Keratinocyte (primary cell): Measurements from ENCODE around the gene NFYC. TPM values are rescaled to one million over a fixed set of nuclear protein-coding genes. Genes with fewer than 3 reads are reported as not detected.

ENCODE experiments used
- DNase-seq: peaks from one replicate; pipeline ENCODE4 v3.0.0-alpha.2; 2011; ENCODE audit warnings: low read depth, missing footprints, low spot score
- FAIRE-seq: peaks from 2 replicates; lab custom pipeline; 2011; peaks lifted over from hg19 to GRCh38; lab: Jason Lieb, UNC
- H2AFZ ChIP-seq: 2 replicates; pipeline ENCODE4 v1.6.0; 2012; ENCODE audit warnings: low read length, control low read depth, inconsistent platforms; ENCODE audit not compliant: control insufficient read depth
- H3K27ac ChIP-seq: 2 replicates; pipeline ENCODE4 v1.5.1; 2011; ENCODE audit warnings: low read length; ENCODE audit not compliant: control insufficient read depth, insufficient read depth
- H3K27me3 ChIP-seq: 3 replicates; pipeline ENCODE4 v1.6.0; 2011; ENCODE audit warnings: low read length; ENCODE audit not compliant: control insufficient read depth, insufficient read depth; ENCODE audit errors: extremely low read depth
- H3K36me3 ChIP-seq, 2 experiments: 2 replicates in 1 of 2; 3 replicates in 1 of 2; pipeline ENCODE4 v1.5.1; 2011; ENCODE audit warnings: low read length in 2 of 2, mild to moderate bottlenecking in 1 of 2; ENCODE audit not compliant: control insufficient read depth in 2 of 2, insufficient read depth in 2 of 2; ENCODE audit errors: extremely low read depth in 1 of 2
- H3K4me1 ChIP-seq: 3 replicates; pipeline ENCODE4 v1.5.1; 2011; ENCODE audit warnings: low read length; ENCODE audit not compliant: control insufficient read depth, insufficient read depth; ENCODE audit errors: extremely low read depth
- H3K4me2 ChIP-seq: 3 replicates; pipeline ENCODE4 v1.6.0; 2011; ENCODE audit warnings: low read depth, low read length; ENCODE audit not compliant: control insufficient read depth, insufficient read depth; ENCODE audit errors: extremely low read depth
- H3K4me3 ChIP-seq, 3 experiments: fragments of 200-600 bp in 1 of 3; sonication (generic) in 1 of 3; 2 replicates in 2 of 3; 3 replicates in 1 of 3; pipeline ENCODE4 v1.5.1; 2011 to 2016; ENCODE audit warnings: low read length in 3 of 3, mild to moderate bottlenecking in 3 of 3, control low read depth in 2 of 3, inconsistent platforms in 1 of 3, low read depth in 1 of 3, mixed read lengths in 1 of 3, mixed run types in 1 of 3, moderate library complexity in 1 of 3; ENCODE audit not compliant: control insufficient read depth in 2 of 3, insufficient read depth in 2 of 3; ENCODE audit errors: extremely low read depth in 1 of 3
- H3K79me2 ChIP-seq: 2 replicates; pipeline ENCODE4 v1.6.0; 2012; ENCODE audit warnings: low read length; ENCODE audit not compliant: control insufficient read depth, insufficient read depth
- H3K9ac ChIP-seq: 3 replicates; pipeline ENCODE4 v1.6.0; 2011; ENCODE audit warnings: low read length; ENCODE audit not compliant: control insufficient read depth, insufficient read depth; ENCODE audit errors: extremely low read depth
- H3K9me1 ChIP-seq: 3 replicates; pipeline ENCODE4 v1.6.0; 2011; ENCODE audit warnings: low read length; ENCODE audit not compliant: control insufficient read depth, insufficient read depth; ENCODE audit errors: extremely low read depth
- H3K9me3 ChIP-seq: 2 replicates; pipeline ENCODE4 v1.5.1; 2012; ENCODE audit warnings: low read depth, low read length; ENCODE audit not compliant: control insufficient read depth
- H4K20me1 ChIP-seq: 3 replicates; pipeline ENCODE4 v1.6.0; 2011; ENCODE audit warnings: low read length; ENCODE audit not compliant: control insufficient read depth, insufficient read depth; ENCODE audit errors: extremely low read depth
- EZH2 ChIP-seq: IDR thresholded peaks from one replicate; pipeline ENCODE4 v1.6.1; 2012; ENCODE audit warnings: inconsistent platforms, mild to moderate bottlenecking, low read length, moderate library complexity
- dilution Hi-C: fragments of 300-500 bp; cut with MboI; formaldehyde crosslinking; loops from one replicate; pipeline ENCODE4 v1.7.0; 2020; ENCODE audit warnings: low sequenced_read_pairs; ENCODE audit not compliant: extremely low pct_ligation_motif_present
- polyA plus RNA-seq, 5 experiments: library from polyadenylated mRNA; depleted of rRNA in 3 of 5; stranded (reverse) in 3 of 5; stranded (forward) in 1 of 5; unstranded in 1 of 5; fragments of >200 nt; gene quantifications; 1 replicate in 1 of 5; 2 replicates in 3 of 5; 3 replicates in 1 of 5; pipeline versions ENCODE4 v1.2.1 to v1.2.3, GENCODE V29; 2011 to 2012; ENCODE audit warnings: missing spikeins in 2 of 5, low read depth in 1 of 5, low replicate concordance in 1 of 5
- TF ChIP-seq, protein P1 (sequence below), 3 experiments: IDR thresholded peaks in 1 of 3; conservative IDR thresholded peaks in 1 of 3; optimal IDR thresholded peaks in 1 of 3; 2 replicates in 2 of 3; 3 replicates in 1 of 3; pipeline versions ENCODE3 to v1.5.1; 2011; ENCODE audit warnings: low read length in 3 of 3, mild to moderate bottlenecking in 3 of 3, moderate library complexity in 2 of 3, control low read depth in 1 of 3, inconsistent platforms in 1 of 3; ENCODE audit not compliant: insufficient read depth in 2 of 3; ENCODE audit errors: extremely low read depth in 1 of 3

Gene NFYC
- polyA plus RNA-seq, 1 donor (not counting 4 experiments of a cell fraction or from before 2014, with no cell fraction given) = 32.4 TPM

GRCh38 chr1:40802078-40802741 lies 110.7 kb downstream of the NFYC start:
- DNase-seq (peak; percentile 7), FAIRE-seq (no peak)
- H3K4me2 ChIP-seq = peak overlapping the region; percentile 90
- H3K79me2 ChIP-seq = no peaks in the 10 kb centered on the region
- H3K9me3 ChIP-seq = no peaks in the 10 kb centered on the region
- no peaks in the 10 kb centered on the region for H3K36me3 ChIP-seq
- no peak for TF ChIP-seq EZH2
- TF ChIP-seq, protein P1, sequence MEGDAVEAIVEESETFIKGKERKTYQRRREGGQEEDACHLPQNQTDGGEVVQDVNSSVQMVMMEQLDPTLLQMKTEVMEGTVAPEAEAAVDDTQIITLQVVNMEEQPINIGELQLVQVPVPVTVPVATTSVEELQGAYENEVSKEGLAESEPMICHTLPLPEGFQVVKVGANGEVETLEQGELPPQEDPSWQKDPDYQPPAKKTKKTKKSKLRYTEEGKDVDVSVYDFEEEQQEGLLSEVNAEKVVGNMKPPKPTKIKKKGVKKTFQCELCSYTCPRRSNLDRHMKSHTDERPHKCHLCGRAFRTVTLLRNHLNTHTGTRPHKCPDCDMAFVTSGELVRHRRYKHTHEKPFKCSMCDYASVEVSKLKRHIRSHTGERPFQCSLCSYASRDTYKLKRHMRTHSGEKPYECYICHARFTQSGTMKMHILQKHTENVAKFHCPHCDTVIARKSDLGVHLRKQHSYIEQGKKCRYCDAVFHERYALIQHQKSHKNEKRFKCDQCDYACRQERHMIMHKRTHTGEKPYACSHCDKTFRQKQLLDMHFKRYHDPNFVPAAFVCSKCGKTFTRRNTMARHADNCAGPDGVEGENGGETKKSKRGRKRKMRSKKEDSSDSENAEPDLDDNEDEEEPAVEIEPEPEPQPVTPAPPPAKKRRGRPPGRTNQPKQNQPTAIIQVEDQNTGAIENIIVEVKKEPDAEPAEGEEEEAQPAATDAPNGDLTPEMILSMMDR (optimal IDR thresholded peaks at IDR 0.05 in 1 of 3, IDR thresholded peaks at IDR 0.05 in 1 of 3, conservative IDR thresholded peaks at IDR 0.05 in 1 of 3; ENCODE audit: extremely low read depth in 1 of 3, insufficient read depth in 2 of 3, low read length in 3 of 3) = no peak
- no peak overlapping the region for H3K27ac ChIP-seq
- no peaks in the 10 kb centered on the region for H3K9me1 ChIP-seq
- H2AFZ ChIP-seq = peak overlapping the region; percentile 75
- peaks cover 22% of the 10 kb centered on the region for H3K27me3 ChIP-seq
- peak overlapping the region; percentile 17 to 68 (median 51) for H3K4me3 ChIP-seq
- peak overlapping the region; percentile 56 for H3K9ac ChIP-seq
- dilution Hi-C loops = no loop called here
- peaks cover 6% of the 10 kb centered on the region for H3K4me1 ChIP-seq
- no peaks in the 10 kb centered on the region for H4K20me1 ChIP-seq

DNA sequence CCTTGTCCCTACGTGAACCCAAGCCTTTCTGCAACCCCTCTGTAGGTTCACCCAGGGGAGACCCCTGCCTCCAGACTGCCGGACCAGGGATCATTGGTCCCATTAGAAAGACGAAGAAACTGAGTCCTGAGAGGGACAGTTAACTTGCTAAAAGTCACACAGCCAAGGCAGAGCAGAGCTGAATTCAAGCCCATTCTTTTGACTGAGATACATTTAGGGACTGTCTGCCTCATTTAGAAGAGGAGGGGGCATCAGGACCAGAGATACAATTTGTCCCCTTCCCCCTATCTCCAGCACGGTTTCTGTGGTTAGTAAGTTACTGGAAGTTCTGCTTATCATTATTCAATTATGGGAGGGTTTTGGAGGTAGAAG lies 111.2 kb downstream of the NFYC start:
- H3K79me2 ChIP-seq = no peaks in the 10 kb centered on the region
- FAIRE-seq (no peak), DNase-seq (no peak)
- no peaks in the 10 kb centered on the region for H3K9me3 ChIP-seq
- no peak overlapping the region for H3K27ac ChIP-seq
- H3K27me3 ChIP-seq = peaks cover 21% of the 10 kb centered on the region
- no peak overlapping the region for H2AFZ ChIP-seq
- no peaks in the 10 kb centered on the region for H3K9me1 ChIP-seq
- no peaks in the 10 kb centered on the region for H3K36me3 ChIP-seq
- H3K9ac ChIP-seq = no peak overlapping the region
- no peaks in the 10 kb centered on the region for H4K20me1 ChIP-seq
- TF ChIP-seq, protein P1 (optimal IDR thresholded peaks at IDR 0.05 in 1 of 3, IDR thresholded peaks at IDR 0.05 in 1 of 3, conservative IDR thresholded peaks at IDR 0.05 in 1 of 3; ENCODE audit: extremely low read depth in 1 of 3, insufficient read depth in 2 of 3, low read length in 3 of 3) = no peak
- no peak for TF ChIP-seq EZH2
- dilution Hi-C loops = no loop called here
- H3K4me2 ChIP-seq = no peak overlapping the region
- no peak overlapping the region for H3K4me3 ChIP-seq
- H3K4me1 ChIP-seq = peaks cover 6% of the 10 kb centered on the region
